T-helper 2 cell treated with Interferon-gamma antibody and Interleukin-4, amounts not matched to agents 5 μg/mL and 100 μg/mL, for 36 hours (primary cell): ENCODE results near the gene PUM2.
"Not testable (repeated sequence)": the region's sequence is repeated elsewhere in the genome, so short reads cannot be mapped to it uniquely, and the experiment has no call there.

Experiments
- DNase-seq: peaks from one replicate; pipeline ENCODE4 v3.0.0; 2021; ENCODE audit warnings: low spot score
- H3K27ac Mint-ChIP-seq: one replicate; pipeline ENCODE4 v1.8.0; 2021; ENCODE audit warnings: mild to moderate bottlenecking, mixed read lengths
- H3K27me3 Mint-ChIP-seq: one replicate; pipeline ENCODE4 v1.8.0; 2021; ENCODE audit warnings: low read depth, mixed read lengths
- H3K36me3 Mint-ChIP-seq: one replicate; pipeline ENCODE4 v1.8.0; 2021; ENCODE audit warnings: low read depth, mixed read lengths
- H3K4me1 Mint-ChIP-seq: one replicate; pipeline ENCODE4 v1.8.0; 2021; ENCODE audit warnings: low read depth, mixed read lengths
- H3K4me3 Mint-ChIP-seq: one replicate; pipeline ENCODE4 v1.8.0; 2022; ENCODE audit warnings: mild to moderate bottlenecking, moderate library complexity, mixed read lengths
- H3K9me3 Mint-ChIP-seq: one replicate; pipeline ENCODE4 v1.8.0; 2021; ENCODE audit warnings: mixed read lengths

The PUM2 gene

DNA sequence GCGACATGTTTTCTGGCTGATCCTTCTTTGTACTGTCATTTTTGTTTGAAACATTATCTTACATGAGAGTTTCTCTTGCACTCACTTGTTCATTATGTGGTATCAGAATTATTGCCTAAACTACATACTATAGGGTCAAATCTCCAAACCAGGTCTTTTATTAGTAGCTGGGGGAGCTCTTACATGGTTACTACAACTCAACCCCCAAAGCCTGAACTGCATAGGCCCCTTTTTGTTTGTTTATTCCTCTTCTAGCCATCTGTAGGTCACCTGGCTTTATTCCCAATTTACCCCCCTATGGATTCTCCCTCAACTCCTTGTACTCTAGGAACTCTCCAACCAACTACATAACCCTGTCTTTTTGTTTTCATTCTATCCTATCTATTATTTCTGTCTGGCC, 46.7 kb downstream of the PUM2 start:
- DNase-seq, result no peak

DNA sequence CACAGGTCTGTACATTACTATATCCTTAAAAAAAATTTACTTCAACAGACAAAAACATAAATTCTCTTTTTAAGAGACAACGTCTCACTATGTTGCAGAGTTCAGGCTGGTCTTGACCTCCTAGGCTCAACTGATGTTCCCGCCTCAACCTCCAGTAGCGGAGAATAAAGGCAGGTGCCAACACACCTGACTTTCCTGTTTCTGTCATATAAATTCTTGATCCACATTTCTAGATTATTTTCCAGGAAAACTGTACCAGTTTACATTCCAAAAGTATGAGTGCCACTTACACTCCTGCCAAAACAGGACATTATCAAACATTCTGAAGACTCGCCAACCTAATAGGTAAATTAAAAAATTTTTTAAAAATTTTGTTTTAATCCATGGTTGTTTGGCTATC, 48.6 kb downstream of the PUM2 start:
- H3K4me1 Mint-ChIP-seq, result peaks cover 7% of the 10 kb centered on the region
- no peak overlapping the region for H3K4me3 Mint-ChIP-seq
- no peak for DNase-seq
- no peaks in the 10 kb centered on the region for H3K9me3 Mint-ChIP-seq
- no peak overlapping the region for H3K27ac Mint-ChIP-seq
- H3K27me3 Mint-ChIP-seq, result no peaks in the 10 kb centered on the region
- peaks cover 38% of the 10 kb centered on the region for H3K36me3 Mint-ChIP-seq

More for the DNA sequence above, 46.7 kb downstream of the PUM2 start:
- Mint-ChIP-seq H3K27ac (no peak overlapping the region), H3K4me3 (no peak overlapping the region), H3K4me1 (peaks cover 6% of the 10 kb centered on the region), H3K9me3 (no peaks in the 10 kb centered on the region), H3K27me3 (no peaks in the 10 kb centered on the region), H3K36me3 (peaks cover 43% of the 10 kb centered on the region)

DNA sequence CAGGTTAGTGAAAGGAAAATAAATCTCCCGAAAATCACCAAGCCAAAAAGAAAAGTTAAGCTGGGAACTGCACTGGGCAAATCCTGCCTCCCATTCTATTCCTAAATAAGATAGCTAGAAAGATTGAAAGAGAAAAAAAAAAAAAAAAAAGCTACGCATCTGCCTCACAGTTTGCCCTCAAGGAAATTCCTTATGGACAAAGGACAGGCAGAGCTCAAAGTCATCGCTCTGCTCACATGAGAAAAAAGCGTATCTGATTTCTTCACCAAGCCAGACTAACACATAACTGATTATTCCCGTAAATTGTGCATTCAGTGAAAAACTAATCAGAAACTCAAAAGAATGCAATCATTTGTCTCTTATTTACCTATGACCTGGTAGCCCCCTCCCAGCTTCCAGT, 50.0 kb downstream of the PUM2 start:
- peaks cover 15% of the 10 kb centered on the region for H3K4me1 Mint-ChIP-seq
- no peak overlapping the region for H3K4me3 Mint-ChIP-seq
- no peaks in the 10 kb centered on the region for H3K9me3 Mint-ChIP-seq
- DNase-seq, result no peak
- no peak overlapping the region for H3K27ac Mint-ChIP-seq
- no peaks in the 10 kb centered on the region for H3K27me3 Mint-ChIP-seq
- peaks cover 40% of the 10 kb centered on the region for H3K36me3 Mint-ChIP-seq

DNA sequence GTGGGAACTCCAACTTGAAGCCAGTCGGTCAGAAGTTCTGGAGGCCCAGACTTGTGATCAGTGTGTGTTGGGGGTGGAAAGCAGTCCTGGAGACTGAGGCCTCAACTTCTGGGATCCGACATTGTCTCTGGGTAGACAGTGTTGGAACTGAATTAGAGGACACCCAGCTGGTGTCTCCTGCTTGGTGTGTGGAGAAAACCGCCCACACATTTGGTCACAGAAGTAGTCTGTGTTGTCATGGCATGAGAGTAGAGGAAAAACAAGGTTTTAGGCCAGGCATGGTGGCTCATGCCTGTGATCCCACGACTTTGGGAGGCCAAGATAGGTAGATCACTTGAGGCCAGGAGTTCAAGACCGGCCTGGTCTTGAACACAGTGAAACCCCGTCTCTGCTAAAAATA, 51.5 kb downstream of the PUM2 start:
- no peak for DNase-seq
- Mint-ChIP-seq H3K4me3 (no peak overlapping the region), H3K36me3 (peaks cover 42% of the 10 kb centered on the region)

DNA sequence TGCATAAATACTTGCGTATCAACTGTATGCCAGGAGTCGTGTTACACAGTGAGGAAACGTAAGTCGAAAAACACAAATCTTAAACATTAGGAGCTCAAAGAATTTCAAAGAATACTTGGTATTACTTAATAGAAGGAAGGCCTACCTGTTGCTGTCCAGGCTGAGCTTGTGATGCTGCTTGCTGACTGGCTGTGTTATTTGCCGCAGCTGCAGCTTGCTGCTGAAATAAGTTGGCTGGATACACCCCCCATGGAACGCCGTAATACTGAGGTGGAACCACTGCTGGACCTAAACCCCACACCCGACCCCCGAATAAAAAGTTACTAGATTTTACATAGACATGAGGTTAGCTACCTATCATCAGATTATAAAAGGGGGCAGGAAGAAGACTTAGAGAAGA, 56.4 kb downstream of the PUM2 start:
- Mint-ChIP-seq H3K9me3 (no peaks in the 10 kb centered on the region), H3K4me3 (no peak overlapping the region), H3K27me3 (no peaks in the 10 kb centered on the region), H3K4me1 (peaks cover 14% of the 10 kb centered on the region), H3K27ac (no peak overlapping the region), H3K36me3 (peaks cover 48% of the 10 kb centered on the region)
- no peak for DNase-seq

More for the DNA sequence above, 51.5 kb downstream of the PUM2 start:
- H3K4me1 Mint-ChIP-seq, result peaks cover 15% of the 10 kb centered on the region
- no peak overlapping the region for H3K27ac Mint-ChIP-seq
- no peaks in the 10 kb centered on the region for H3K27me3 Mint-ChIP-seq
- no peaks in the 10 kb centered on the region for H3K9me3 Mint-ChIP-seq

DNA sequence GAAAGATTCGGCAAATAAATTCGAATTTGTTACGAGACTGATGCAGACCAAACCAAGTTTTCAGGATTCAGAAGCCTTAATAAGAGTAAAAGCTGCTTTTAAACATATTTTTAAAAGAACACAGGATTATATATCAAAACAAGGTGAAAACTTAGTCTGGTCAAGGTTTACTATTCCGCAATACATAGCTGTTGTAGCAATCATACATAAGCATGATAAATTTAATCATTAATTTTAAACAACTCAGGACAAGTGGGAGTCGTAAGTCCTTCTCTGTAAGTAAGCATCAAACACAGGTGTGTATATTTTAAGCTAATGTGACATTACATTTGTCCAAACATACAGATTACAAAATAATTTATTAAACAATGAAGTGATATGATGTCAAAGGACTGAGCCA, 57.7 kb downstream of the PUM2 start:
- H3K36me3 Mint-ChIP-seq, result peaks cover 41% of the 10 kb centered on the region
- no peak overlapping the region for H3K4me3 Mint-ChIP-seq
- no peaks in the 10 kb centered on the region for H3K9me3 Mint-ChIP-seq
- no peak for DNase-seq
- no peak overlapping the region for H3K27ac Mint-ChIP-seq
- H3K4me1 Mint-ChIP-seq, result peaks cover 13% of the 10 kb centered on the region
- no peaks in the 10 kb centered on the region for H3K27me3 Mint-ChIP-seq

DNA sequence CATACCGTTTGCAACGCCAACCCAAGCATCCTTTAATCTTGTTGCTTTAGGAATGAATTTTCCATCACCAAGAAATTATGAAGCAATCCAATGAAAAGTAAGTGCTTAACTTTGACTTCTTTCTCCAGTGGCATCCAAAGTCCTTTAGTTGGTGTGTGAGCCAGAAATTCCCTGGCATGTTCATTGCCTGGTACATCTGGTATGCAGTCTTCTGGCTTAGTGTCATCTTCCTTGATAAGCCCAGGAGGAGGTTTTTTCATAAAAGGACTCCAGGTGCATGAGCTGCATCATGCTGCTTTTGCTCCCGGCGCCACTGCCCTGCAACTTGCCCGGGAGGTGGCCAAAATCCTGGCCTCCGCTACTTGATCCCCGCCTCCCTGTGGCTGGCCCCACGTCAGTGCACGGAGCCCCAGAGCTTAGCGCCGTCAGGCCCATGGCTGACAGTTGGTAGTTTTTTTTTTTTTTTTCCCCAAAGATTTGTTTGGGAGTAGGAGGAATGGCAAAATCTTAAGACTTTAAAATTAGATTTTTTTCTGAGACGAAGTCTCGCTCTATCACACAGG, 58.7 kb downstream of the PUM2 start:
- Mint-ChIP-seq H3K27ac (no peak overlapping the region), H3K36me3 (peaks cover 35% of the 10 kb centered on the region), H3K4me1 (peaks cover 10% of the 10 kb centered on the region), H3K4me3 (no peak overlapping the region), H3K27me3 (no peaks in the 10 kb centered on the region), H3K9me3 (no peaks in the 10 kb centered on the region)
- DNase-seq, result no peak

DNA sequence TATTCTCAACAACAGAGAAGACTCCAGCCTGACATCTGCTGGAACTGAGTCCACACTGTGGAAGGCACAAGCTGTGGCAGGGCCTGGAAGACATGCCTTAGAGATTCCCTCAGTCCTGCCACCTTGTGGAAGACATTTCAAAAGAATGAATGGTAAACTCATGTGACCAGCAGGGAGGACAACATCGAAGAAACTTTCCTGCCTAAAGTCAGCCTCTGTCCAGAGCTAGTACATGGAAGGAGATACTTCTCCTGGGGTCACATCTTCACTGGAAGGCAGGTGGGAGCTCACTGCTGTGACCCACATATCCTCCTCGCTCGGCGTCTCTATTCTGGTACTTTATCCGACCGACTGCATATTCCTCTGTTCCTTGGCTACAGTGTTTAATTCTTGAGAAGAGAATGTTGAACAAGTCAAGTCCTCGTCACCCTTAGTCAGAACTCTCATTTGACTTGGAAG, 59.5 kb downstream of the PUM2 start:
- H3K4me1 Mint-ChIP-seq, result peaks cover 7% of the 10 kb centered on the region
- peaks cover 30% of the 10 kb centered on the region for H3K36me3 Mint-ChIP-seq
- no peaks in the 10 kb centered on the region for H3K27me3 Mint-ChIP-seq
- H3K4me3 Mint-ChIP-seq, result no peak overlapping the region
- H3K9me3 Mint-ChIP-seq, result no peaks in the 10 kb centered on the region
- no peak for DNase-seq
- H3K27ac Mint-ChIP-seq, result no peak overlapping the region

DNA sequence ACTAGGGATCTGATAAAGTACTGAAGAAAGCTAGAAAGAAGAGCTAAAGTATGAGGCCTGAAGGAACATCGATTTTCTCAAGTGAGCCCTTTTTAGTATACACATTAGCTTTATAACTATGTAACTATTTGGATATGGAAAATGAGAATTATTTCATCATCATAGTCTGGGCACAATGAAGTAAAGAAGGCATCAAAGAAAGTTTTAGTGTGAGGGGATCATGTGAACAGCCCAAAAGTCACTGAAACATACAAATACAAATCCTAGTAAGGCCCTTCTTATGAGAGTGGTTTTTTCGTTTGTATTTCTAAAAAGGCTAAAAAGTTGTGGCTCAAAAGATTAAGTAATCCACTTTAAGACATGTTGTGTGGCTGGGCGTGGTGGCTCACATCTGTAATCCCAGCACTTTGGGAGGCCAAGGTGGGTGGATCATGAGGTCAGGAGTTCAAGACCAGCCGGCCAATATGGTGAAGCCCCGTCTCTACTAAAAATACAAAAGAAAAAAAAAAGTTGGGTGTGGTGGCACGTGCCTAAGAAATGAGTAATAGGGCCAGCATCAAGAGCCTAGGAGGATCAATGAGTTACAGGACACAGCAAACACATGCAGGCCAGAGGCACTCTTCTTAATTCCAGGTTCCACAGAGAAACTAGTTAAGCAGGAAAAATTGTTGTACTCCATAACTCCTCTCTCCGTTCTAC, 61.9 kb downstream of the PUM2 start:
- Mint-ChIP-seq H3K4me1 (peaks cover 4% of the 10 kb centered on the region), H3K4me3 (no peak overlapping the region), H3K9me3 (no peaks in the 10 kb centered on the region), H3K36me3 (peaks cover 21% of the 10 kb centered on the region), H3K27me3 (no peaks in the 10 kb centered on the region), H3K27ac (no peak overlapping the region)
- DNase-seq, result no peak

DNA sequence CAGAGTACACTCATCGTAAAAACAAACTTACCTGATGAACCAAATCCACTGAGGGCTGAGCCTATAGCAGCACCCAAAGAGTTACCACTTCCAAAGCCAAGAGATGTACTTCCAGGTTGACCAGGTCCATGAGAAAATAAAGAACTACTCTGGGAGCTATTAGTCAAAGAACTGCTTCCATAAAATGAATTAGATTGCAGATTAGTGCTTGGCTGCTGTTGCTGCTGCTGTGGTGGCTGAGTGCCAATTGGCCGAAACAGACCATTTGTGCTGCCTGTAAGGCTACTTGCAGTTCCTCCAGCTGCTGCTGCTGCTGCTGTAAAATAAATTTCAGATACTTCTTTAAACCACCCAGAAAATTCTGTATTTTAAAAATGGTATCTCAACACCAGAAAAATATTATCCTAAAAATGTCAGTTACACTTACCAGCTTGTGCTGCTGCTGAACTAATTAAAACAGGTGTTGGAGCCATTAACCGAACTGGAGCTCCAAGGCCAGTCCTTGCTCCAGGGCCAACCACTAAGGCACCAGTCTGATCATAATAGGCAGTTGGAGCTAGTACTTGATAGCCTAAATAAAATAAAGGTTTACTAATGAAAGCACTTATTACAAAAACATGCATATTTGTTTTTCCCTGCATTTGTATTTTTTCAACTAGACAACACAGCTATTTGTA, 67.6 kb downstream of the PUM2 start:
- H3K27me3 Mint-ChIP-seq, result no peaks in the 10 kb centered on the region
- H3K4me3 Mint-ChIP-seq, result no peak overlapping the region
- H3K36me3 Mint-ChIP-seq, result peaks cover 36% of the 10 kb centered on the region
- DNase-seq, result no peak
- peaks cover 3% of the 10 kb centered on the region for H3K4me1 Mint-ChIP-seq
- no peak overlapping the region for H3K27ac Mint-ChIP-seq
- no peaks in the 10 kb centered on the region for H3K9me3 Mint-ChIP-seq

DNA sequence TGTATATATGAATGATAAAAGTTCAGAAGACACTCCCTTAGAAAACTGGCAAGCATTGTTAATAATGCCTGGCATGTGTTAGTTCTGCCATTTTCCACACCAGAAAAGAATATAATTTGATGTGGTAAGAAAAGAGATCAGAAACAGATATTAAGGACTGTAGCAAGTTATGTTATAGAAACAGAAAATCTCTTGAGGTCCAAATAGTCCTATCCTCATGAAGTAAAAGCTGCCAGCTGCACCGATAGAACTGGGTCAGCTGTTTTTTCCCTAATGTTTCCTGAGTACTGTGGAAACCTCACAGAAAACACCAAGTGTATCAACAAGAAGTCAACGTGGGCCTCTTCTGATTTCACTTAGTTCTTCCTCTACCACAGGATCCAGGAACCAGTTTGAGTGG, 68.8 kb downstream of the PUM2 start:
- H3K4me1 Mint-ChIP-seq, result peaks cover 3% of the 10 kb centered on the region
- H3K4me3 Mint-ChIP-seq, result no peak overlapping the region

DNA sequence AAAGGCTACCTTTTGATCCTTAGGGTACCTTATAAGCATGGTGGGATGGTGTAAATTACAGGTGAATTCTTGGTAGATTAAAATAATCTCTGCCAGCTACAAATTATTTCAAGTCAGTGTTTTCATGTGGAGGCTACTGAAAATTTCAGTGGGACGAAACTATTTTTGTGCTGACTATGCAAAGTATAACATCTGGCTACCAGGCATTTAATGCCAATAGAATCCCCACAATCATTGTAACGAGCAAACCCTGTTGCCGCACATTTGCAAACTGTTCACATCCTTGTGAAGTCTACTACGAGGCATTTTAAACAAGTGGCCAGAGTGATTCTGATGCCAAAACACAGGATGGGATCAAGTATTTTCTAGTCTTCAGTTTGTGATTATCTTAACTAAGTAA, 77.6 kb downstream of the PUM2 start:
- no peak overlapping the region for H3K27ac Mint-ChIP-seq
- DNase-seq, result no peak
- no peak overlapping the region for H3K4me3 Mint-ChIP-seq
- H3K36me3 Mint-ChIP-seq, result peaks cover 40% of the 10 kb centered on the region
- H3K27me3 Mint-ChIP-seq, result no peaks in the 10 kb centered on the region
- peaks cover 2% of the 10 kb centered on the region for H3K4me1 Mint-ChIP-seq
- no peaks in the 10 kb centered on the region for H3K9me3 Mint-ChIP-seq

More for the DNA sequence above, 68.8 kb downstream of the PUM2 start:
- H3K9me3 Mint-ChIP-seq, result no peaks in the 10 kb centered on the region
- H3K27me3 Mint-ChIP-seq, result no peaks in the 10 kb centered on the region
- no peak for DNase-seq
- no peak overlapping the region for H3K27ac Mint-ChIP-seq
- H3K36me3 Mint-ChIP-seq, result peaks cover 42% of the 10 kb centered on the region

DNA sequence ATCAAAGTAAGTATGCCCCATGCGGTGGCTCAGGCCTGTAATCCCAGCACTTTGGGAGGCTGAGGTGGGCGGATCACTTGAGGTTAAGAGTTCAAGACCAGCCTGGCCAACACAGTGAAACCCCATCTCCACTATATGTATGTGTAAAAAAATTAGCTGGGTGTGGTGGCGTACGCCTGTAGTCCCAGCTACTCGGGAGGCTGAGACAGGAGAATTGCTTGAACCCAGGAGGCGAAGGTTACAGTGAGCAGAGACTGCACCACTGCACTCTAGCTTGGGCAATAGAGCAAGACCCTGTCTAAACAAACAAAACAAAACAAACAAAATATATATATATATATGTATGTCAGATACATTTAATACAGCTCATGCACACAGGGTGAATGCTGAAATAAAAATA, 82.3 kb downstream of the PUM2 start:
- H3K4me1 Mint-ChIP-seq, DNase-seq, H3K27me3 Mint-ChIP-seq, H3K9me3 Mint-ChIP-seq, H3K27ac Mint-ChIP-seq, H3K4me3 Mint-ChIP-seq: not testable (repeated sequence)
- H3K36me3 Mint-ChIP-seq, result peaks cover 40% of the 10 kb centered on the region

DNA sequence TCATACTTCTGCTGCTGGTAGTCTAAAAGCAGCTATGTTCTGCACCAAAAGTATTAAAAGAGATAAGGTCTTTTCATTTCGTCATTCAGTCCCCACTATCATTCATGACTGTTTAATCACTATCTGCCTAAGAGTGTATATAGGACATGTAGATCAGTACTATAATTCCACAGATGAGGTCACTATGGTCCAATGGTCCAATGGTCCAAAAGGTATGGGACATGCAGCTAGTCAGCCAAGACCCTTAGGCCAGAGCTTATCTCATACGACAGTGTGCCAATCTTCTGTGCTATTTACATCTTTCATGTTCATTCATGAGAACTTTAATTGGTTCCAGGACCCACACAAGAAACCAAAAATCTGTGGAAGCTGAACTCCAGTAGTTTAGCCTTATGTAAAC, 83.1 kb downstream of the PUM2 start:
- peaks cover 4% of the 10 kb centered on the region for H3K4me1 Mint-ChIP-seq
- no peak for DNase-seq
- no peaks in the 10 kb centered on the region for H3K9me3 Mint-ChIP-seq
- H3K36me3 Mint-ChIP-seq, result peaks cover 42% of the 10 kb centered on the region
- H3K27me3 Mint-ChIP-seq, result no peaks in the 10 kb centered on the region
- no peak overlapping the region for H3K4me3 Mint-ChIP-seq
- no peak overlapping the region for H3K27ac Mint-ChIP-seq
